Thoracic aorta (tissue), 2 donors: ENCODE results near the gene NFKB2. TPM values are rescaled to one million over a fixed set of nuclear protein-coding genes. Genes with fewer than 3 reads are reported as not detected.
A peak's percentile ranks its signal among the peaks of the same experiment; 100 is the strongest.

Experiments
- ATAC-seq: fragments of 150-250 bp; one replicate; pipeline ENCODE4 v1.8.0; 2017; ENCODE audit warnings: low read depth; ENCODE audit not compliant: insufficient number of reproducible peaks, low FRiP score
- DNase-seq: peaks from one replicate; pipeline ENCODE4 v3.0.0-alpha.2; 2020; ENCODE audit warnings: low spot score
- H3K27ac ChIP-seq, 2 donors: fragments of 200-600 bp; sonication (generic); 1 replicate in 1 of 2; 2 replicates in 1 of 2; pipeline ENCODE4 v1.5.1; 2016; ENCODE audit warnings: mild to moderate bottlenecking in 2 of 2, moderate library complexity in 2 of 2
- H3K27me3 ChIP-seq: fragments of 200-600 bp; sonication (generic); replicated peaks from 2 replicates; pipeline ENCODE4 v1.6.0; 2016; ENCODE audit warnings: mild to moderate bottlenecking; ENCODE audit not compliant: insufficient read depth
- H3K36me3 ChIP-seq: fragments of 200-600 bp; sonication (generic); one replicate; pipeline ENCODE4 v1.5.1; 2016
- H3K4me1 ChIP-seq, 2 donors: fragments of 200-600 bp; sonication (generic); 1 replicate in 1 of 2; 2 replicates in 1 of 2; pipeline versions ENCODE4 v1.5.1 to v1.6.0; 2016; ENCODE audit warnings: low read depth in 2 of 2, mild to moderate bottlenecking in 1 of 2; ENCODE audit not compliant: control insufficient read depth in 1 of 2
- H3K4me3 ChIP-seq: fragments of 200-600 bp; sonication (generic); 2 replicates; pipeline ENCODE4 v1.5.1; 2016; ENCODE audit warnings: mild to moderate bottlenecking
- H3K9me3 ChIP-seq: fragments of 200-600 bp; sonication (generic); 2 replicates; pipeline ENCODE4 v1.5.1; 2016
- CTCF ChIP-seq: fragments of 200-600 bp; sonication (generic); IDR thresholded peaks from one replicate; pipeline ENCODE4 v1.5.1; 2019; ENCODE audit warnings: antibody characterized with exemption
- total RNA-seq, 2 donors: library from RNA; depleted of rRNA; stranded (reverse); fragments of >200 nt; gene quantifications; one replicate each; pipeline versions ENCODE4 v1.1.0 to v1.2.3, GENCODE V29; 2016

The NFKB2 gene
- total RNA-seq, 2 donors from 2014 or later, result 26.8 to 40.9 TPM

GRCh38 chr10:102393411-102394078 lies 2.0 kb upstream of the NFKB2 start:
- Histone ChIP-seq H3K27ac (peak overlapping the region; percentile 92 to 96), H3K4me1 (peaks cover 12 to 22% of the 10 kb centered on the region in 2 donors), H3K27me3 (no peaks in the 10 kb centered on the region), H3K4me3 (peak overlapping the region; percentile 87), H3K36me3 (no peaks in the 10 kb centered on the region), H3K9me3 (no peaks in the 10 kb centered on the region)
- no peak for TF ChIP-seq CTCF
- ATAC-seq (peak; percentile 52), DNase-seq (peak; percentile 68)

- DNase-seq (peak; percentile 75), ATAC-seq (peak; percentile 61)
- H3K9me3 ChIP-seq, result no peaks in the 10 kb centered on the region
- H3K4me3 ChIP-seq, result peak overlapping the region; percentile 87
- peak overlapping the region; percentile 92 to 96 for H3K27ac ChIP-seq
- H3K36me3 ChIP-seq, result no peaks in the 10 kb centered on the region
- H3K27me3 ChIP-seq, result no peaks in the 10 kb centered on the region
- peaks cover 12 to 27% of the 10 kb centered on the region in 2 donors for H3K4me1 ChIP-seq
- TF ChIP-seq CTCF, result peak; percentile 91
These were observed 1.3 kb upstream of the NFKB2 start for GRCh38 chr10:102394079-102394800.

GRCh38 chr10:102394801-102395399 lies 605 bp upstream of the NFKB2 start:
- no peak for ATAC-seq
- Histone ChIP-seq H3K36me3 (no peaks in the 10 kb centered on the region), H3K4me3 (peak overlapping the region; percentile 87), H3K27ac (peak overlapping the region; percentile 92 to 96), H3K9me3 (no peaks in the 10 kb centered on the region), H3K4me1 (peaks cover 15 to 31% of the 10 kb centered on the region in 2 donors), H3K27me3 (no peaks in the 10 kb centered on the region)
- no peak for DNase-seq
- TF ChIP-seq CTCF, result no peak

- no peaks in the 10 kb centered on the region for H3K9me3 ChIP-seq
- H3K4me1 ChIP-seq, result peaks cover 15 to 34% of the 10 kb centered on the region in 2 donors
- H3K27ac ChIP-seq, result peak overlapping the region; percentile 92 to 96
- no peak for TF ChIP-seq CTCF
- no peak for DNase-seq
- H3K36me3 ChIP-seq, result peaks cover 2% of the 10 kb centered on the region
- H3K4me3 ChIP-seq, result peak overlapping the region; percentile 87
- ATAC-seq, result no peak
- H3K27me3 ChIP-seq, result no peaks in the 10 kb centered on the region
These were observed 779 bp downstream of the NFKB2 start for GRCh38 chr10:102396317-102396650.

GRCh38 chr10:102396730-102397151 lies 1.2 kb downstream of the NFKB2 start:
- ATAC-seq (no peak), DNase-seq (no peak)
- H3K36me3 ChIP-seq, result peaks cover 7% of the 10 kb centered on the region
- TF ChIP-seq CTCF, result no peak
- H3K4me3 ChIP-seq, result peak overlapping the region; percentile 87
- H3K27ac ChIP-seq, result peak overlapping the region in 1 of 2 donors; percentile 92
- peaks cover 15 to 34% of the 10 kb centered on the region in 2 donors for H3K4me1 ChIP-seq
- no peaks in the 10 kb centered on the region for H3K9me3 ChIP-seq
- H3K27me3 ChIP-seq, result no peaks in the 10 kb centered on the region
